ENCODE data around the gene KCTD5.
"Not testable (repeated sequence)": the region's sequence is repeated elsewhere in the genome, so short reads cannot be mapped to it uniquely, and the experiment has no call there.

DNA sequence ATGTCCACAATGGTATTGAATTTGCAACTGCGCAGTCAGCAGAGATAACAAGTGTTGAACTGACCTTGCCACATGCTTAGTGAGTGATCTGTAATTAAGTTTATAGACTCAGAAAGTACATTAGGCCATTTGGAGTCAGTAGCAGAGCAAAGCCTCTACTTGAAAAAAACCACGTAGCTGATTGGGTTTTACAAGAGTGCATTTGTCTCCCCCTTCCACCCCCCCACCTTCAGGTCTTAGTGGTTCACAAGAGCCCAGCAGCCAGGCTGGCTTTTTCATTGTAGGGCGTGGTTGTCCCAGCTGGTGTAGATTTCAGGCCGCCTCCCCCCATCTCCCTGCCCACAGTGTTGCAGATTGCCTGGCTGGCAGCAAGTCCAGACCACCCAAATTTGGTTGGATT, 2.4 kb upstream of the KCTD5 start:
- TF ChIP-seq, protein P1, sequence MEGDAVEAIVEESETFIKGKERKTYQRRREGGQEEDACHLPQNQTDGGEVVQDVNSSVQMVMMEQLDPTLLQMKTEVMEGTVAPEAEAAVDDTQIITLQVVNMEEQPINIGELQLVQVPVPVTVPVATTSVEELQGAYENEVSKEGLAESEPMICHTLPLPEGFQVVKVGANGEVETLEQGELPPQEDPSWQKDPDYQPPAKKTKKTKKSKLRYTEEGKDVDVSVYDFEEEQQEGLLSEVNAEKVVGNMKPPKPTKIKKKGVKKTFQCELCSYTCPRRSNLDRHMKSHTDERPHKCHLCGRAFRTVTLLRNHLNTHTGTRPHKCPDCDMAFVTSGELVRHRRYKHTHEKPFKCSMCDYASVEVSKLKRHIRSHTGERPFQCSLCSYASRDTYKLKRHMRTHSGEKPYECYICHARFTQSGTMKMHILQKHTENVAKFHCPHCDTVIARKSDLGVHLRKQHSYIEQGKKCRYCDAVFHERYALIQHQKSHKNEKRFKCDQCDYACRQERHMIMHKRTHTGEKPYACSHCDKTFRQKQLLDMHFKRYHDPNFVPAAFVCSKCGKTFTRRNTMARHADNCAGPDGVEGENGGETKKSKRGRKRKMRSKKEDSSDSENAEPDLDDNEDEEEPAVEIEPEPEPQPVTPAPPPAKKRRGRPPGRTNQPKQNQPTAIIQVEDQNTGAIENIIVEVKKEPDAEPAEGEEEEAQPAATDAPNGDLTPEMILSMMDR (IDR thresholded peaks at IDR 0.05), result not testable (repeated sequence)
- not testable (repeated sequence) for TF ChIP-seq POLR2A (IDR thresholded peaks at IDR 0.05)
